Prostate gland (tissue), 2 donors: ENCODE measurements around the gene TMEM39A.

Experiments used
- CTCF ChIP-seq, 4 experiments: fragments of 200-600 bp in 2 of 4; fragments of 450-650 bp in 2 of 4; sonication (generic) in 2 of 4; IDR thresholded peaks; 1 replicate in 3 of 4; 2 replicates in 1 of 4; pipeline ENCODE4 v1.5.1; 2016 to 2019; ENCODE audit warnings: antibody characterized with exemption in 4 of 4, mild to moderate bottlenecking in 2 of 4, moderate library complexity in 2 of 4
- POLR2A ChIP-seq: fragments of 450-650 bp; IDR thresholded peaks from one replicate; pipeline ENCODE4 v1.6.1; 2016; ENCODE audit warnings: antibody characterized with exemption, mild to moderate bottlenecking
- POLR2AphosphoS5 ChIP-seq: sonication (generic); formaldehyde crosslinking; IDR thresholded peaks from one replicate; pipeline ENCODE4 v1.6.1; 2017; ENCODE audit warnings: antibody characterized with exemption

- TF ChIP-seq CTCF (IDR thresholded peaks at IDR 0.05): no peak
- no peak for TF ChIP-seq POLR2A
- TF ChIP-seq POLR2AphosphoS5: no peak
These were observed 31.2 kb upstream of the TMEM39A start for GRCh38 chr3:119494597-119494996.
